ENCODE measurements around the gene HOXA5. TPM values are rescaled to one million over a fixed set of nuclear protein-coding genes. Genes with fewer than 3 reads are reported as not detected.

Gene HOXA5
- total RNA-seq, 4 donors from 2014 or later: 18.3 to 89.8 (median 31.6) TPM

DNA sequence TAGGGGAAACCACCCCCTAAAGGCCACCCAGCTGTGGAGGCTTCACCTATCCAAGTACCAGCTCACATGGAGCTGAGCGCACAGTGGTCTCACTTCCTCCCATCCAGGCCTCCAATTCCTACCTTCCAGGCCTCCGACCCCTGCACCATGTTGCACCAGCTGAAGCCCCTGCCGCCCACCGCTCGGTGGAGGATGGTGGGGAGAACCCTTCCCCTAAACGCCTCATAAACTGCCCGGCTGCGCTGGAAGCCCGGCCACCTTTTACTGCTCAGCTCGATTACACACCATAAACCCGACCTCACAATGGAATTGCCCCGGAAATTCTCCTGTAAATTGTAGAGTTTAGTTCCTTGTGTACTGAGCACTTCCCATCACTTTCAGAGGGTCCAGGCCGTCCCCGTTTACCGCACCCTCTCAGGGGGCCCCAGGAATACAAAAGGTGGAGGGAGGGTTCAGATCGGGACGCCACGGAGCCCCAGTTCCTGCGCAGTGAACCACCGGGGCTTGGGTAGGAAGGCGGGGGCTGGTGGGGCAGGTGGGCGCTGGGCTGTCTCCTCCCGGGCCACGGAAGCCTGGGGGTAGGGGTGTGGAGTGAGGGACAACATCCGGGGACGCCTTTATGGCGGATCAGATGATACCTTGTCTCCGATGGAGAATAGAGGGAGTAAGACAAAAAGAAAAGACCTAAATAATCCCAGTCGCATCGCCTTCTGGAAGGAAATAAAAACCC lies 14.4 kb upstream of the HOXA5 start:
- in situ Hi-C loops (cut with MboI; ENCODE audit: low pct_ligation_motif_present in 1 of 4, low pct_unique_long_range_greater_than_20kb in 1 of 4, low sequenced_read_pairs in 3 of 4) (loop anchor here in 3 of 4 donors (5.0 to 25.0 kb wide), 5 partner anchors 786 to 1296 kb away; no protein-coding TSS in a partner anchor), intact Hi-C loops (cut with DNase I; ENCODE audit: low total_unique reads) (no loop called here)
- H3K9me3 ChIP-seq: no peaks in the 10 kb centered on the region
- 29 to 56% methylated on average over 15 to 30 of the region's 30 CpGs for WGBS, 2 donors (ENCODE audit: low coverage in 1 of 2)
- peak overlapping the region in 3 of 4 donors; percentile 52 to 60 (median 58) for H3K4me3 ChIP-seq
- H3K27ac ChIP-seq: peak overlapping the region; percentile 95 to 99 (median 98)
- peak; percentile 65 for DNase-seq
- H3K27me3 ChIP-seq: peaks cover 45% of the 10 kb centered on the region
- H3K4me1 ChIP-seq: peaks cover 24 to 65% (median 44%) of the 10 kb centered on the region in 4 donors
- H3K36me3 ChIP-seq: no peaks in the 10 kb centered on the region
- TF ChIP-seq POLR2A (IDR thresholded peaks at IDR 0.05): peak; percentile 73
- TF ChIP-seq EP300 (IDR thresholded peaks at IDR 0.05; ENCODE audit: low read depth): no peak
- TF ChIP-seq POLR2AphosphoS5 (IDR thresholded peaks at IDR 0.05): peak; percentile 40 to 75 (median 68)

DNA sequence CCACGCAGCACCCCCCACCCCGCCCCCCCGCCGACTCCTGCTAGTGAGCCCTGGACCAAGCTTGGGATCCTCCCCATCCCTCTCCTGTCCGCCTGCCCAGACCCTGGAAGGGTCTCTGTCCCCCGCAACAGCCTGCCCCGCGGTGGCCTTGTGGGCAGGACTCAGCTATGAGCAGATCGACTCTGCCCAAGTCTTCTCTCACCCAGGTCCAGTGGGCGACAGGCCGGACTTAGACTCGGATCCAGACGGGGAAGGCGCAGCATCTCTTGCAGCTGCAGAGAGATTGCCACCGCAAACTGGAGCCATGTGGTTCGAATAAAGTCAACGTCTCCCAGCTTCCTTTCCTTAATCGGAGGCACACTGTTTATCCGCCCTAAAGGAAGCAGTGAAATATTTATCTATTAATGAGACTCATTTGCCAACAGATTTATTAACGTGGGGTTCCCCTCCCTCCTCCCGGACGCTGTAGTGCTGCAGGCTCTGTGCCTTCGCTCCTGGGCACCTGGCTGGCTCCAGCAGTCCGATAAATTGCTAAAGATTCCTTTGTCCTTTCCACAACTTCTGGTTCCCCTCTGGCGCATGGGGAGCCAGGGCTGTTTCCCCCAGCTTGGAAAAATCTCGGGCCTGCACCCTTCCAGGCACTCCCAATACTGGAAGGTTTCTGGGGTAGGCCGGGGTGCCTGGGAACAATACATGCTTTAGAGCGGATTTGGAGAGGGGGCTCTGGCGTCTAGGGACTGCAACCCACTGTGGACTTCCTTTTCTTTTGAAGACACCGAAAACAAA lies 13.6 kb upstream of the HOXA5 start:
- Histone ChIP-seq H3K27ac (peak overlapping the region; percentile 95 to 99 (median 98)), H3K36me3 (no peaks in the 10 kb centered on the region), H3K27me3 (peaks cover 51% of the 10 kb centered on the region), H3K9me3 (no peaks in the 10 kb centered on the region), H3K4me1 (peaks cover 24 to 63% (median 44%) of the 10 kb centered on the region in 4 donors), H3K4me3 (peak overlapping the region; percentile 52 to 64 (median 59))
- WGBS, 2 donors (ENCODE audit: low coverage in 1 of 2): 18% methylated on average over 22 of the region's 30 CpGs; no CpG with 5 or more reads in 1 of the 2 donors
- TF ChIP-seq POLR2AphosphoS5 (IDR thresholded peaks at IDR 0.05) (no peak), EP300 (IDR thresholded peaks at IDR 0.05; ENCODE audit: low read depth) (no peak), POLR2A (IDR thresholded peaks at IDR 0.05) (no peak)
- TF ChIP-seq, protein P1, sequence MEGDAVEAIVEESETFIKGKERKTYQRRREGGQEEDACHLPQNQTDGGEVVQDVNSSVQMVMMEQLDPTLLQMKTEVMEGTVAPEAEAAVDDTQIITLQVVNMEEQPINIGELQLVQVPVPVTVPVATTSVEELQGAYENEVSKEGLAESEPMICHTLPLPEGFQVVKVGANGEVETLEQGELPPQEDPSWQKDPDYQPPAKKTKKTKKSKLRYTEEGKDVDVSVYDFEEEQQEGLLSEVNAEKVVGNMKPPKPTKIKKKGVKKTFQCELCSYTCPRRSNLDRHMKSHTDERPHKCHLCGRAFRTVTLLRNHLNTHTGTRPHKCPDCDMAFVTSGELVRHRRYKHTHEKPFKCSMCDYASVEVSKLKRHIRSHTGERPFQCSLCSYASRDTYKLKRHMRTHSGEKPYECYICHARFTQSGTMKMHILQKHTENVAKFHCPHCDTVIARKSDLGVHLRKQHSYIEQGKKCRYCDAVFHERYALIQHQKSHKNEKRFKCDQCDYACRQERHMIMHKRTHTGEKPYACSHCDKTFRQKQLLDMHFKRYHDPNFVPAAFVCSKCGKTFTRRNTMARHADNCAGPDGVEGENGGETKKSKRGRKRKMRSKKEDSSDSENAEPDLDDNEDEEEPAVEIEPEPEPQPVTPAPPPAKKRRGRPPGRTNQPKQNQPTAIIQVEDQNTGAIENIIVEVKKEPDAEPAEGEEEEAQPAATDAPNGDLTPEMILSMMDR (IDR thresholded peaks at IDR 0.05): no peak
- in situ Hi-C loops (cut with MboI; ENCODE audit: low pct_ligation_motif_present in 1 of 4, low pct_unique_long_range_greater_than_20kb in 1 of 4, low sequenced_read_pairs in 3 of 4) (loop anchor here in 3 of 4 donors (5.0 to 25.0 kb wide), 5 partner anchors 785 to 1295 kb away; no protein-coding TSS in a partner anchor), intact Hi-C loops (cut with DNase I; ENCODE audit: low total_unique reads) (no loop called here)
- DNase-seq: peak; percentile 22

DNA sequence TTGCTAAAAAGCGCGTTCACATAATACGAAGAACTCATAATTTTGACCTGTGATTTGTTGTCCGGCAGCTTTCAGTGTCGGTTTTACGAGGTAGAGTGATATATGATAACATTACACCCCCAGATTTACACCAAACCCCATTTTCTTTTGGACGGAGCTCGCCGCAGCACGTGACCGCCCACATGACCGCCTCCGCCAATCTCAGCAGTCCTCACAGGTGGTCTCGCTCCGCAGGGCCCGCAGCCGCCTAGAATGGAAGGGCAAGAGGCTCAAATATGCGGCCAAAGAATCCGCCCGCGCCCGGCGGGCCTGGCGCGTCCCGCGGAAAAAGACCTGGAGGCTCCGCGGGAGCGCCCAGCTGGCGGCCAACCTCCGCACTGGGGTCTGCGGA lies 13.0 kb upstream of the HOXA5 start, which contains the start of gene HOXA7:
TSS of gene HOXA7 (minus strand) at position 168 of the 391 bp plus-strand sequence. CDS start at position 38, 130 bp downstream.
- H3K9me3 ChIP-seq: no peaks in the 10 kb centered on the region
- TF ChIP-seq POLR2A (IDR thresholded peaks at IDR 0.05) (no peak), EP300 (IDR thresholded peaks at IDR 0.05; ENCODE audit: low read depth) (no peak), POLR2AphosphoS5 (IDR thresholded peaks at IDR 0.05) (peak in 2 of 3 donors; percentile 36 to 61)
- TF ChIP-seq, protein P1 (IDR thresholded peaks at IDR 0.05): peak in 1 of 5 experiments; percentile 3
- peak within 1 kb of the TSS; percentile 95 to 99 (median 98) for H3K27ac ChIP-seq
- 0 to 3% methylated on average over 10 to 29 of the region's 33 CpGs for WGBS, 2 donors (ENCODE audit: low coverage in 1 of 2)
- H3K4me1 ChIP-seq: peaks cover 24 to 57% (median 40%) of the 10 kb centered on the region in 4 donors
- in situ Hi-C loops (cut with MboI; ENCODE audit: low pct_ligation_motif_present in 1 of 4, low pct_unique_long_range_greater_than_20kb in 1 of 4, low sequenced_read_pairs in 3 of 4): loop anchor here in 3 of 4 donors (5.0 to 25.0 kb wide), 5 partner anchors 784 to 1294 kb away; no protein-coding TSS in a partner anchor
- peak within 1 kb of the TSS; percentile 52 to 64 (median 59) for H3K4me3 ChIP-seq
- H3K36me3 ChIP-seq: no peaks in the 10 kb centered on the region
- peaks cover 53% of the 10 kb centered on the region for H3K27me3 ChIP-seq
- intact Hi-C loops (cut with DNase I; ENCODE audit: low total_unique reads): no loop called here
- peak; percentile 75 for DNase-seq

DNA sequence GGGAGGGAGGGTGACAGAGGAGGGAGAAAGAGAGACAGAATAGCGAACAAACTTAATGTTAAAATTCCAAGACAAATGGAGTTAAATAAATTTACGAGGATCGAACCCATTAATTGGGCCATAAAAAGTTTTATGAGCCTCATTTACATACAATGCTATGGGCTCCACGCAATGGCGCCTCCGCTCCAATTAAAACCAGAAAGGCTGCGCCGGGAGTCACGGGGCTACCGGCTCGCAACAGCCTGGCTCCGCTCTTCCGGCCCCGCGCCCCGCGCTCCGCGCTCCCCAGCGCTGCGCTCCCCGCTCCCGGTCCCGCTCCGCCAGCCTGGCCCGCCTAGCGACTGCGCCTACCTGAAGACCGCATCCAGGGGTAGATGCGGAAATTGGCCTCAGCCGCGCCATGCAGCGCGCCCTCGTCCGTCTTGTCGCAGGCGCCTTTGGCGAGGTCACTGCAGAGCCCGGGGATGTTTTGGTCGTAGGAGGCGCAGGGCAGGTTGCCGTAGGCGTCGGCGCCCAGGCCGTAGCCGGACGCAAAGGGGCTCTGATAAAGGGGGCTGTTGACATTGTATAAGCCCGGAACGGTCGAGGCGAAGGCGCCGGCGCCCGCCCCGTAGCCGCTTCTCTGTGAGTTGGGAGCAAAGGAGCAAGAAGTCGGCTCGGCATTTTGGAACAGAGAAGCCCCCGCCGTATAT lies 12.5 kb upstream of the HOXA5 start:
- peak overlapping the region; percentile 52 to 64 (median 59) for H3K4me3 ChIP-seq
- in situ Hi-C loops (cut with MboI; ENCODE audit: low pct_ligation_motif_present in 1 of 4, low pct_unique_long_range_greater_than_20kb in 1 of 4, low sequenced_read_pairs in 3 of 4): loop anchor here in 3 of 4 donors (5.0 to 25.0 kb wide), 5 partner anchors 784 to 1294 kb away; no protein-coding TSS in a partner anchor
- H3K36me3 ChIP-seq: no peaks in the 10 kb centered on the region
- whole genome bisulfite sequencing, 2 donors (ENCODE audit: low coverage in 1 of 2): 3% methylated on average over 50 of the region's 63 CpGs; no CpG with 5 or more reads in 1 of the 2 donors
- TF ChIP-seq POLR2A (IDR thresholded peaks at IDR 0.05): peak; percentile 79
- TF ChIP-seq, protein P1 (IDR thresholded peaks at IDR 0.05): peak in 1 of 5 experiments; percentile 6
- TF ChIP-seq POLR2AphosphoS5 (IDR thresholded peaks at IDR 0.05): peak; percentile 29 to 80 (median 54)
- TF ChIP-seq EP300 (IDR thresholded peaks at IDR 0.05; ENCODE audit: low read depth): no peak
- intact Hi-C loops (cut with DNase I; ENCODE audit: low total_unique reads): no loop called here
- H3K4me1 ChIP-seq: peaks cover 24 to 52% (median 38%) of the 10 kb centered on the region in 4 donors
- H3K27me3 ChIP-seq: peaks cover 57% of the 10 kb centered on the region
- no peaks in the 10 kb centered on the region for H3K9me3 ChIP-seq
- DNase-seq: peak; percentile 70
- peak overlapping the region; percentile 95 to 99 (median 98) for H3K27ac ChIP-seq
